ENCODE results near the gene DRC3. TPM values are rescaled to one million over a fixed set of nuclear protein-coding genes. Genes with fewer than 3 reads are reported as not detected.
"Not testable (repeated sequence)": the region's sequence is repeated elsewhere in the genome, so short reads cannot be mapped to it uniquely, and the experiment has no call there.

Gene DRC3
- total RNA-seq, 1 donor from 2014 or later, result 0.06 TPM

GRCh38 chr17:17950347-17950746 is 22.3 kb upstream of the DRC3 start:
- DNase-seq (ENCODE audit: low read depth), result no peak
- TF ChIP-seq, protein P1, sequence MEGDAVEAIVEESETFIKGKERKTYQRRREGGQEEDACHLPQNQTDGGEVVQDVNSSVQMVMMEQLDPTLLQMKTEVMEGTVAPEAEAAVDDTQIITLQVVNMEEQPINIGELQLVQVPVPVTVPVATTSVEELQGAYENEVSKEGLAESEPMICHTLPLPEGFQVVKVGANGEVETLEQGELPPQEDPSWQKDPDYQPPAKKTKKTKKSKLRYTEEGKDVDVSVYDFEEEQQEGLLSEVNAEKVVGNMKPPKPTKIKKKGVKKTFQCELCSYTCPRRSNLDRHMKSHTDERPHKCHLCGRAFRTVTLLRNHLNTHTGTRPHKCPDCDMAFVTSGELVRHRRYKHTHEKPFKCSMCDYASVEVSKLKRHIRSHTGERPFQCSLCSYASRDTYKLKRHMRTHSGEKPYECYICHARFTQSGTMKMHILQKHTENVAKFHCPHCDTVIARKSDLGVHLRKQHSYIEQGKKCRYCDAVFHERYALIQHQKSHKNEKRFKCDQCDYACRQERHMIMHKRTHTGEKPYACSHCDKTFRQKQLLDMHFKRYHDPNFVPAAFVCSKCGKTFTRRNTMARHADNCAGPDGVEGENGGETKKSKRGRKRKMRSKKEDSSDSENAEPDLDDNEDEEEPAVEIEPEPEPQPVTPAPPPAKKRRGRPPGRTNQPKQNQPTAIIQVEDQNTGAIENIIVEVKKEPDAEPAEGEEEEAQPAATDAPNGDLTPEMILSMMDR (conservative IDR thresholded peaks at IDR 0.05; ENCODE audit: low read depth, low read length), result no peak
- H3K4me3 ChIP-seq (ENCODE audit: low read depth, low read length), result no peak overlapping the region

DNA sequence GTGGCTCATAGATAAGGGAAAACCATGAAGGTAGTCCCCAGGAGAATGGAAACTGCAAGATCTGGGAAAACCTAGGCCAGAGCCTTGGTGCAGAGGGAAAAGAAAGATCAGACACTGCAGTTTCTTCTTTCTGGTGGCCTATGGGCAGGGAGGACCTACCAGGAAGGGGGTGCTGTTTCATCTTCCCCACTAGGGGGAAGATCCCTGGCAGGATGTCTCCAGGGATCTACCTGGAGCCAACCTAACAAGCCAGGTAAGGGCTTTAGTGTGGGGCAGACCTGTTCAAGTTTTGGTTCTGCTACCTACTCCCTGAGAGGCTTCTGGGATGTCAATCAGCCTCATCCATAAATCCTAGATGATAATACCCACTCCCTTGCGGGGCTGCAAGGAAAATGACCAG is 21.9 kb upstream of the DRC3 start:
- TF ChIP-seq, protein P1 (conservative IDR thresholded peaks at IDR 0.05; ENCODE audit: low read depth, low read length), result peak; percentile 50
- DNase-seq (ENCODE audit: low read depth), result no peak

DNA sequence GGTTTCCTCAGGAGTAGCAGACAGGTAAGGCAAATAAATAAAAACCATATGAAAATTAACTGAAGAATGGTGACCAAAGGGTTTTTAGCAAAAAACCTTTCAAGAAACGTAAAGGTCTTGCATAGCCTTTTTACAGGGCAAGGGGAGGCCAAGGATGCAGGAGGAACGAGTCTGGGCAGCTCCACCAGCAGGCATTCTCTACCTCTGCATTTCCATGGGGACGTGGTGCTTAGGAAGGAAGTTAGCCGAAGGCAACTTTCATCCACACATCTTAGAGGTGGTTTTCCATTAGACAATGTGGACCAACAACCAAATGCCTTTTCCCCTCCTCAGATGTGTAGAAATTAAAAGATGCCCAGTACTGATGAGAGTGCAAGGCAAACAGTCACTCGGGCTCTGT is 21.1 kb upstream of the DRC3 start:
- no peak for DNase-seq (ENCODE audit: low read depth)
- TF ChIP-seq, protein P1 (conservative IDR thresholded peaks at IDR 0.05; ENCODE audit: low read depth, low read length), result no peak
- H3K4me3 ChIP-seq (ENCODE audit: low read depth, low read length), result no peak overlapping the region

More for the DNA sequence above, 21.9 kb upstream of the DRC3 start:
- H3K4me3 ChIP-seq (ENCODE audit: low read depth, low read length), result no peak overlapping the region

- TF ChIP-seq, protein P1 (conservative IDR thresholded peaks at IDR 0.05; ENCODE audit: low read depth, low read length), result peak; percentile 9
- no peak for DNase-seq (ENCODE audit: low read depth)
- no peak overlapping the region for H3K4me3 ChIP-seq (ENCODE audit: low read depth, low read length)
Measured at GRCh38 chr17:17952691-17953090, 20.0 kb upstream of the DRC3 start.

- DNase-seq (ENCODE audit: low read depth), result no peak
- no peak overlapping the region for H3K4me3 ChIP-seq (ENCODE audit: low read depth, low read length)
- TF ChIP-seq, protein P1 (conservative IDR thresholded peaks at IDR 0.05; ENCODE audit: low read depth, low read length), result no peak
Measured at GRCh38 chr17:17954079-17954478, 18.6 kb upstream of the DRC3 start.

DNA sequence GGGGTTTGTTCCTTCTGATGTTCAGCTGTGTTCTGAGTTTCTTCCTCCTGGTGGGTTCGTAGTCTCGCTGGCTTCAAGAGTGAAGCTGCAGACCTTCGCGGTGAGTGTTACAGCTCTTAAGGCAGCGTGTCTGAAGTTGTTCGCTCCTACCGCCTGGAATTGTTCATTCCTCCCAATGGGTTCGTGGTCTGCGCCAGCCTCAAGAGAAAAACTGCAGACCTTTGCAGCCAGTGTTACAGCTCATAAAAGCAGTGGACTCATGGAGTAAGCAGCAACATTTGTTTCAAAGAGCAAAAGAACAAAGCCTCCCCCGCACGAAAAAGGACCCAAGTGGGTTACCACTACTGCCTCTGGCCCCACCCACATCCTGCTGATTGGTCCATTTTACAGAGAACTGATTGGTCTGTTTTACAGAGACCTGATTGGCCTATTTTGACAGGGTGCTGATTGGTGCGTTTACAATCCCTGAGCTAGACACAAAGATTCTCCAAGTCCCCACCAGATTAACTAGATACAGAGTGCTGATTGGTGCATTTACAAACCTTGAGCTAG is 16.8 kb upstream of the DRC3 start:
- DNase-seq (ENCODE audit: low read depth); H3K4me3 ChIP-seq (ENCODE audit: low read depth, low read length): not testable (repeated sequence)

GRCh38 chr17:17957584-17957916 is 15.1 kb upstream of the DRC3 start:
- TF ChIP-seq, protein P1 (conservative IDR thresholded peaks at IDR 0.05; ENCODE audit: low read depth, low read length), result no peak
- H3K4me3 ChIP-seq (ENCODE audit: low read depth, low read length), result no peak overlapping the region
- DNase-seq (ENCODE audit: low read depth), result no peak
